Liver (tissue), 3 donors: ENCODE results near the gene CDC42SE1.

Experiments
- FOXA1 ChIP-seq: IDR thresholded peaks from 2 replicates; pipeline ENCODE4 v1.6.1; 2016; ENCODE audit warnings: antibody characterized with exemption
- GABPA ChIP-seq, 2 donors: IDR thresholded peaks in 1 of 2; conservative IDR thresholded peaks in 1 of 2; 2 replicates each; pipeline ENCODE4 v1.6.1; 2016; ENCODE audit warnings: antibody characterized with exemption in 2 of 2, mild to moderate bottlenecking in 1 of 2, moderate library complexity in 1 of 2
- JUND ChIP-seq, 2 donors: IDR thresholded peaks; 2 replicates each; pipeline ENCODE4 v1.6.1; 2016; ENCODE audit warnings: antibody characterized with exemption in 2 of 2
- RAD21 ChIP-seq, 2 donors: IDR thresholded peaks; 2 replicates each; pipeline ENCODE4 v1.6.1; 2016; ENCODE audit warnings: antibody characterized with exemption in 2 of 2, mild to moderate bottlenecking in 2 of 2
- REST ChIP-seq: IDR thresholded peaks from 2 replicates; pipeline ENCODE4 v1.6.1; 2016; ENCODE audit warnings: antibody characterized with exemption, mild to moderate bottlenecking
- TF ChIP-seq, protein P1 (sequence below): fragments of 150-350 bp; IDR thresholded peaks from 2 replicates; pipeline ENCODE4 v1.5.1; 2017; ENCODE audit warnings: improper control_type of control experiment, low read depth, low read length; ENCODE audit not compliant: missing input control
- TF ChIP-seq, protein P2 (sequence below): IDR thresholded peaks from 2 replicates; pipeline ENCODE4 v1.6.1; 2016; ENCODE audit warnings: antibody characterized with exemption
- TF ChIP-seq, protein P3 (sequence below): IDR thresholded peaks from 2 replicates; pipeline ENCODE4 v1.6.1; 2016; ENCODE audit warnings: antibody characterized with exemption
- donor health status: healthy.
- donor health status: healthy.

- TF ChIP-seq, protein P1, sequence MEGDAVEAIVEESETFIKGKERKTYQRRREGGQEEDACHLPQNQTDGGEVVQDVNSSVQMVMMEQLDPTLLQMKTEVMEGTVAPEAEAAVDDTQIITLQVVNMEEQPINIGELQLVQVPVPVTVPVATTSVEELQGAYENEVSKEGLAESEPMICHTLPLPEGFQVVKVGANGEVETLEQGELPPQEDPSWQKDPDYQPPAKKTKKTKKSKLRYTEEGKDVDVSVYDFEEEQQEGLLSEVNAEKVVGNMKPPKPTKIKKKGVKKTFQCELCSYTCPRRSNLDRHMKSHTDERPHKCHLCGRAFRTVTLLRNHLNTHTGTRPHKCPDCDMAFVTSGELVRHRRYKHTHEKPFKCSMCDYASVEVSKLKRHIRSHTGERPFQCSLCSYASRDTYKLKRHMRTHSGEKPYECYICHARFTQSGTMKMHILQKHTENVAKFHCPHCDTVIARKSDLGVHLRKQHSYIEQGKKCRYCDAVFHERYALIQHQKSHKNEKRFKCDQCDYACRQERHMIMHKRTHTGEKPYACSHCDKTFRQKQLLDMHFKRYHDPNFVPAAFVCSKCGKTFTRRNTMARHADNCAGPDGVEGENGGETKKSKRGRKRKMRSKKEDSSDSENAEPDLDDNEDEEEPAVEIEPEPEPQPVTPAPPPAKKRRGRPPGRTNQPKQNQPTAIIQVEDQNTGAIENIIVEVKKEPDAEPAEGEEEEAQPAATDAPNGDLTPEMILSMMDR, result no peak
- no peak for TF ChIP-seq REST
- no peak for TF ChIP-seq GABPA (IDR thresholded peaks at IDR 0.05 in 1 of 2, conservative IDR thresholded peaks at IDR 0.05 in 1 of 2)
- TF ChIP-seq, protein P2, sequence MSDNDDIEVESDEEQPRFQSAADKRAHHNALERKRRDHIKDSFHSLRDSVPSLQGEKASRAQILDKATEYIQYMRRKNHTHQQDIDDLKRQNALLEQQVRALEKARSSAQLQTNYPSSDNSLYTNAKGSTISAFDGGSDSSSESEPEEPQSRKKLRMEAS, result no peak
- no peak for TF ChIP-seq FOXA1
- TF ChIP-seq, protein P3, sequence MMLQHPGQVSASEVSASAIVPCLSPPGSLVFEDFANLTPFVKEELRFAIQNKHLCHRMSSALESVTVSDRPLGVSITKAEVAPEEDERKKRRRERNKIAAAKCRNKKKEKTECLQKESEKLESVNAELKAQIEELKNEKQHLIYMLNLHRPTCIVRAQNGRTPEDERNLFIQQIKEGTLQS, result no peak
- TF ChIP-seq JUND (IDR thresholded peaks at IDR 0.05), result no peak
- TF ChIP-seq RAD21 (IDR thresholded peaks at IDR 0.05), result no peak
These were observed 49.6 kb downstream of the CDC42SE1 start for GRCh38 chr1:151009674-151010345.
